ENCODE measurements around the gene KLHL28. TPM values are rescaled to one million over a fixed set of nuclear protein-coding genes. Genes with fewer than 3 reads are reported as not detected.

KLHL28 gene
- total RNA-seq, 1 experiment from 2014 or later, result 11.2 TPM

GRCh38 chr14:44988694-44989093, 26.9 kb upstream of the KLHL28 start:
- ChIA-PET CTCF (no interaction called here), RAD21 (ENCODE audit: low non-redundant PET in 1 of 2, low total read pairs in 2 of 2, uncharacterized antibody in 2 of 2, unreplicated experiment in 2 of 2) (interaction anchor here in 1 of 2 experiments (0.6 kb wide), 1 partner anchor 214 kb away, joined by 3 read pairs; no protein-coding TSS in a partner anchor), POLR2A (no interaction called here)
- H3K27me3 ChIP-seq (ENCODE audit: insufficient read depth, low read length), result no peaks in the 10 kb centered on the region
- no peaks in the 10 kb centered on the region for H3K9me2 ChIP-seq (ENCODE audit: insufficient read depth)
- H3K9me3 ChIP-seq (ENCODE audit: control insufficient read depth in 1 of 2, insufficient read depth in 1 of 2, low read depth in 1 of 2, low read length in 2 of 2), result no peaks in the 10 kb centered on the region
- no peaks in the 10 kb centered on the region for H3K4me1 ChIP-seq (ENCODE audit: control insufficient read depth in 1 of 2, insufficient read depth in 2 of 2, low read length in 2 of 2)
- no peaks in the 10 kb centered on the region for H3K36me3 ChIP-seq (ENCODE audit: control insufficient read depth in 1 of 2, insufficient read depth in 2 of 2, low read length in 2 of 2)
- DNase-seq (ENCODE audit: low read depth, low spot score) (no peak), ATAC-seq (no peak)
- H2AFZ ChIP-seq (ENCODE audit: low read depth, low read length, poor library complexity, severe bottlenecking), result no peak overlapping the region
- TF ChIP-seq ZFX (IDR thresholded peaks at IDR 0.05) (no peak), CEBPB (IDR thresholded peaks at IDR 0.05; ENCODE audit: low read depth) (no peak), ZBTB33 (IDR thresholded peaks at IDR 0.05; ENCODE audit: extremely low read depth, insufficient replicate concordance, low read length) (no peak), ELF1 (IDR thresholded peaks at IDR 0.05; ENCODE audit: borderline replicate concordance, low read depth) (no peak), ZNF274 (IDR thresholded peaks at IDR 0.05; ENCODE audit: low read depth, low read length) (no peak), SP1 (IDR thresholded peaks at IDR 0.05; ENCODE audit: low read depth) (no peak), TCF7L2 (IDR thresholded peaks at IDR 0.05; ENCODE audit: borderline replicate concordance, extremely low read depth, insufficient read depth, insufficient read length) (no peak), CBX3 (IDR thresholded peaks at IDR 0.05; ENCODE audit: low read depth) (no peak), CTCF (IDR thresholded peaks at IDR 0.05 in 2 of 3, conservative IDR thresholded peaks at IDR 0.05 in 1 of 3; ENCODE audit: borderline replicate concordance in 1 of 3, insufficient read depth in 1 of 3, low read depth in 2 of 3, low read length in 2 of 3) (no peak), RAD21 (IDR thresholded peaks at IDR 0.05; ENCODE audit: low read depth) (no peak), EZH2 (IDR thresholded peaks at IDR 0.05) (no peak), SIN3A (IDR thresholded peaks at IDR 0.05; ENCODE audit: low read depth) (no peak), YY1 (IDR thresholded peaks at IDR 0.05; ENCODE audit: extremely low read depth, insufficient replicate concordance, low read depth, low read length) (no peak), SRF (IDR thresholded peaks at IDR 0.05; ENCODE audit: low read depth) (no peak), POLR2AphosphoS5 (IDR thresholded peaks at IDR 0.05; ENCODE audit: low read depth, low read length) (no peak), MAX (IDR thresholded peaks at IDR 0.05) (no peak), JUND (IDR thresholded peaks at IDR 0.05) (no peak), ATF3 (IDR thresholded peaks at IDR 0.05) (no peak), EGR1 (IDR thresholded peaks at IDR 0.05; ENCODE audit: low read depth) (no peak), FOSL1 (IDR thresholded peaks at IDR 0.05; ENCODE audit: low read depth) (no peak)
- H3K9ac ChIP-seq (ENCODE audit: low read length), result no peak overlapping the region
- H3K27ac ChIP-seq (ENCODE audit: low read depth, low read length), result no peak overlapping the region
- BruUV-seq (replicated peaks), result no TSS peak
- H4K20me1 ChIP-seq (ENCODE audit: insufficient read depth), result 0 out of 2 replicates have a peak, but pooled peaks cover 3% of the 10 kb centered on the region
- no peak overlapping the region for H3K4me2 ChIP-seq (ENCODE audit: low read length)
- H3K79me2 ChIP-seq (ENCODE audit: insufficient read depth, low read length), result no peaks in the 10 kb centered on the region; the same call in 1 of the 2 replicates
- intact Hi-C loops (cut with micrococcal nuclease), result no loop called here
- H3K4me3 ChIP-seq (replicated peaks in 1 of 2; ENCODE audit: low read depth in 1 of 2, low read length in 2 of 2), result no peak overlapping the region
